GM21360 (cell line): Measurements from ENCODE around the gene LGMN.
"Not testable (repeated sequence)": the region's sequence is repeated elsewhere in the genome, so short reads cannot be mapped to it uniquely, and the experiment has no call there.

Experiments
- ATAC-seq: cut with Tn5 transposase; IDR thresholded peaks from one replicate; pipeline ENCODE4 v1.9.1; 2021; ENCODE audit warnings: mild to moderate bottlenecking, moderate library complexity; ENCODE audit not compliant: unreplicated experiment

The LGMN gene

GRCh38 chr14:92763666-92764631, 15.5 kb upstream of the LGMN start:
- not testable (repeated sequence) for ATAC-seq

GRCh38 chr14:92760524-92760805, 12.0 kb upstream of the LGMN start:
- no peak for ATAC-seq

- ATAC-seq, result no peak
These were observed 11.5 kb upstream of the LGMN start for GRCh38 chr14:92759679-92760523.

- no peak for ATAC-seq
These were observed 10.9 kb upstream of the LGMN start for GRCh38 chr14:92759300-92759678.

- no peak for ATAC-seq
These were observed 8.0 kb upstream of the LGMN start for GRCh38 chr14:92756446-92756845.

GRCh38 chr14:92755495-92755894, 7.1 kb upstream of the LGMN start:
- ATAC-seq, result no peak

GRCh38 chr14:92754966-92755365, 6.5 kb upstream of the LGMN start:
- ATAC-seq, result no peak

GRCh38 chr14:92753250-92753649, 4.8 kb upstream of the LGMN start:
- ATAC-seq, result no peak

GRCh38 chr14:92751819-92752218, 3.4 kb upstream of the LGMN start:
- no peak for ATAC-seq

- no peak for ATAC-seq
These were observed 2.6 kb upstream of the LGMN start for GRCh38 chr14:92750994-92751400.

GRCh38 chr14:92750222-92750728, 1.8 kb upstream of the LGMN start:
- ATAC-seq, result not testable (repeated sequence)

- ATAC-seq, result no peak
These were observed 647 bp downstream of the LGMN start for GRCh38 chr14:92747701-92748258.

GRCh38 chr14:92744198-92744597, 4.2 kb downstream of the LGMN start:
- ATAC-seq, result no peak

GRCh38 chr14:92740440-92740839, 8.0 kb downstream of the LGMN start:
- ATAC-seq, result no peak

- ATAC-seq, result no peak
These were observed 10.7 kb downstream of the LGMN start for GRCh38 chr14:92737619-92738188.

- ATAC-seq, result no peak
These were observed 11.2 kb downstream of the LGMN start for GRCh38 chr14:92737206-92737605.

- no peak for ATAC-seq
These were observed 13.1 kb downstream of the LGMN start for GRCh38 chr14:92735344-92735743.

GRCh38 chr14:92734618-92735017, 13.8 kb downstream of the LGMN start:
- ATAC-seq, result no peak

- no peak for ATAC-seq
These were observed 15.4 kb downstream of the LGMN start for GRCh38 chr14:92733007-92733406.

GRCh38 chr14:92731622-92732115, 16.8 kb downstream of the LGMN start:
- ATAC-seq, result no peak
